ENCODE measurements around the gene RAPSN. TPM values are rescaled to one million over a fixed set of nuclear protein-coding genes. Genes with fewer than 3 reads are reported as not detected.
A peak's percentile ranks its signal among the peaks of the same experiment; 100 is the strongest.

Gene RAPSN
- total and polyA plus RNA-seq, 5 experiments from 2014 or later = 1.3 to 1.5 TPM; not detected in 3

DNA sequence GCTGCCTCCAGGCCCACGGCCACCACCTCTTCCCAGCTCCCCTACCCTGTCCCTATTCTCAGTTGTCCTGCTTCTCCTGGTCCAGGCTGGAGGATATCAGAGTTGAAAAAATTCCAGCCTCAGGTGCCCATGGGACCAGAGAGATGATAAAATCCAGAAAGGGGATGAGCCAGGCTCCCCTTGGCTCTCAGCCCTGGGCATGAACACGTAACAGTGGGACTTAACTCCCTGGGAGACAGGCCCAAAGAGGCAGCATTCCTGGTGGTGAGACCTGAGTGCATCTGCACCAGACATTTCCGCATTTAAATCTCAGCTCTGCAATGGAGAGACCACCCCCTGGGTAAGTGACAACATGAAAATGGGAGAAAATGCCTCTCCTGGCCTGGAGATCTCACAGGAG, 50.9 kb downstream of the RAPSN start:
- POLR2A ChIA-PET = interaction anchor here (1.3 to 10.4 kb wide), 4 partner anchors 8 to 28 kb away, joined by 4 to 147 read pairs (median 26); partner anchors contain the start of gene PSMC3
- Mint-ChIP-seq H3K36me3 (no peaks in the 10 kb centered on the region), H3K27ac (peak overlapping the region in 9 of 10 donors; percentile 72 to 91 (median 84)), H3K4me1 (peaks cover 19 to 71% (median 56%) of the 10 kb centered on the region in 4 donors), H3K9me3 (no peaks in the 10 kb centered on the region), H3K4me3 (peak overlapping the region in 5 of 10 donors; percentile 18 to 80 (median 53)), H3K27me3 (no peaks in the 10 kb centered on the region)
- ATAC-seq (no peak), DNase-seq (no peak)

DNA sequence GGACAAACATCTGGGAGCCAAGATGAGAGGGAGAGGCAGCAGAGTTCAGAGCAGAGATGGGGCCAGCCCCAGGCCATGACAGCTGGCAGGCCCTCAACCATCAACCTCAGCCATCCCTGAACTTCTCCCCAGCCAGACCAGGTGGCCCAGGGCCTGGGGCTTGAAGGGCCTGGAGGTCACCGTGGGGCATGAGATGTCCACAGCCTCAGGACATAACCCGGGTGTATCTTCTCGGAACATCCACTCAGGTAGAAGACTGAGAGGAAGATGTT, 53.0 kb downstream of the RAPSN start:
- ATAC-seq = no peak

DNA sequence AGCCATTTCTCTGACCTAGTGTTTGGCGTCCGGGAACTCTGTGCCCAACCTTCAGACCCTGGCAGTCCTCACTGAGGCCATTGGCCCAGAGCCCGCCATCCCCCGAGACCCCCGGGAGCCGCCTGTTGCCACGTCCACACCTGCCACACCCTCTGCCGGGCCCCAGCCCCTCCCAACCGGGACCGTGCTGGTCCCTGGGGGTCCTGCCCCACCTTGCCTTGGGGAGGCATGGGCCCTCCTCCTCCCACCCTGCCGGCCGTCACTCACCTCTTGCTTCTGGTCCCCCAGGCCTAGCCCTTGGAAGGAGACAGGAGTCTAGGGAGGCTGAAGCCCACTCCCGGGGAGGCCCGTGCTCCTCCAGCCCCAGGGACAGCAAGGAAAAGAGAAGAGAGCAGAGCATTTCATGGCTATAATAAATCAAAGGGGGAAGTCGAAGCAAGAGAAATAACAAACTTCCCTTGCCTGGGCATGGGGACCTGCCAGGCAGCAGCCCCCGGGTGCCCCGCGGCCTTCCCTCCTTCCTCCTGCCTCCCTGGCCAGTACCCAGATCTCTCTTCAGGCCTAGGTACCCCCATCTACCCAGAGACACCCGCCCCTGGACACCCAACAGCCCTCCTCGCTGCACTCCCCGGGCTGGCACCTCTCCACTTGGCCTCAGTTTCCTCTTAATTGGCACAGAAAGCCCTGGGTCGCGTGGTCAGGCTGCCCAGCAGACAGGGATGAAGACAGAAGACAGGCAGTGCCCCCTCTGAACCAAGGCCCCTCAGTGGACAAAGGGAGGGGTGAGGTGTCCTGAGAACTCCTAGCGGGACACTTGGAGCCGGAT, 53.5 kb downstream of the RAPSN start:
- DNase-seq = no peak
- no peaks in the 10 kb centered on the region for H3K27me3 Mint-ChIP-seq
- ATAC-seq = no peak
- no peaks in the 10 kb centered on the region for H3K9me3 Mint-ChIP-seq
- peak overlapping the region; percentile 91 to 96 (median 94) for H3K27ac Mint-ChIP-seq
- H3K4me1 Mint-ChIP-seq = peaks cover 23 to 79% (median 65%) of the 10 kb centered on the region in 4 donors
- peak overlapping the region; percentile 36 to 82 (median 74) for H3K4me3 Mint-ChIP-seq
- POLR2A ChIA-PET = interaction anchor here (1.0 to 11.0 kb wide), 13 partner anchors 6 to 183 kb away, joined by 3 to 147 read pairs (median 5); partner anchors contain the start of genes KBTBD4, NDUFS3, PSMC3 and SLC39A13
- no peaks in the 10 kb centered on the region for H3K36me3 Mint-ChIP-seq

More for the DNA sequence above, 53.0 kb downstream of the RAPSN start:
- POLR2A ChIA-PET = interaction anchor here (0.7 to 10.4 kb wide), 4 partner anchors 6 to 123 kb away, joined by 3 to 147 read pairs (median 8); partner anchors contain the start of gene PSMC3
- H3K4me1 Mint-ChIP-seq = peaks cover 23 to 79% (median 65%) of the 10 kb centered on the region in 4 donors
- no peaks in the 10 kb centered on the region for H3K36me3 Mint-ChIP-seq
- H3K9me3 Mint-ChIP-seq = no peaks in the 10 kb centered on the region
- peak overlapping the region; percentile 91 to 96 (median 94) for H3K27ac Mint-ChIP-seq
- DNase-seq = no peak
- H3K4me3 Mint-ChIP-seq = peak overlapping the region in 4 of 10 donors; percentile 4 to 79 (median 75)
- no peaks in the 10 kb centered on the region for H3K27me3 Mint-ChIP-seq

DNA sequence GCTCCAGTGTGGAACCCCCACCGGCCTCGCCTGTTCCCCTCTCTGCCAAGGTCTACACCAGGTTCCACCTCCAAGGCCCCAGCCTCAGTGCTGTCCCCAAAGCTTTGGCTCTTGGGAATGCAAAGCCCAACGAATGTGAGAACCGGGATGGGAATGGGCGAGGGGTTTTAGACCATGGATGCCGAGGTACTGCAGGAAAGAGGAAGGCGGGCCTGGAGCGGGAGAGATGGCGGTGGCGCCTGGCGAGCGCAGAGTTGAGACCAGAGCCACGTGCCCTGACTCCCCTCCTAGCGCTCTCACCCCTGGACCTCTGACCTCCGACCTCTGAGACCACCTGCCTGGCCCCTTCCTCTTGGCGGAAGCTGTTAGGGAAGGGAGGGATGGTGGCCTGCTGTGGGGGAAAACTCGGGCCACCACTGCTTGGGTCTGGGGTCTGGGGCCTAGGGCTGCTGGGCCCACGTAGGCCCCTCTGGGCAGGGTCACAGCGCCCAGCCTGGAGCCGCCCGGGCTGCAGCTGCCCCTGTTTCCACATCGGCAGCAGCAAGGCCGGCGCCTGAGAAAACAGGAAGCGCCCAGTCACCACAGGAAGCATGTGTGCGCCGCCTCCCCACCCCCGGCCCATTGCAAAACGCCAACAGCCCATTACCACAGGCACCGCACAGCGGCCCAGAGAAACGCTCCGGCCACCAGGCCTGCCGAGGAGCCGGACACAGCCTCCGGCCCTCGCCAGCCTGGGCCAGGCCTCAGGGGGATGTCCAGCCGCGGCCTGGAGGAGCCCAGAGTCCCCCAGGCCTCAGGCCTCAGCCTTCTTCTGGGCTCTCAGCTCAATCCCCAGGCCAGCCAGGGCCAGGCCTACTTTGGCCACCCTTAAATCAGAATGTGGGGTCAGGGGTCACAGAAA, 54.4 kb downstream of the RAPSN start:
- no peaks in the 10 kb centered on the region for H3K9me3 Mint-ChIP-seq
- peaks cover 21 to 83% (median 68%) of the 10 kb centered on the region in 4 donors for H3K4me1 Mint-ChIP-seq
- H3K27me3 Mint-ChIP-seq = no peaks in the 10 kb centered on the region
- POLR2A ChIA-PET = interaction anchor here (0.6 to 11.0 kb wide), 15 partner anchors 7 to 184 kb away, joined by 3 to 147 read pairs (median 4); partner anchors contain the start of genes ACP2, DDB2, KBTBD4 and NDUFS3
- H3K27ac Mint-ChIP-seq = peak overlapping the region; percentile 91 to 96 (median 94)
- ATAC-seq = peak; percentile 81 to 90
- H3K36me3 Mint-ChIP-seq = no peaks in the 10 kb centered on the region
- peak overlapping the region; percentile 59 to 85 (median 74) for H3K4me3 Mint-ChIP-seq
- DNase-seq = peak in 6 of 10 donors; percentile 16 to 64 (median 40)

DNA sequence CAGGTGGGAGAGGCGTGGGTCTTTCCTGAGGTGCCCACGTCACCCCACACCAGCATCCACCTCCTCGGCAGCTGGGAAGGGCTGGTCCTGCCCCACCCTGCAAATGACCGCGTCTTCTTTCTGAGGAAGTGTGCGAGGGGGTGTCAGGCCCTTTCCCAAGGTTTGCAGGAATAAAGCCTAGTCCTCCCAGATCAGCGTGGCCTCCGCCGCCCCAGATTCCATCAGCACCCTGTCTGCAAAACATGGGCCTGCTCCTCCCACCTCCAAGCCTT, 55.0 kb downstream of the RAPSN start:
- POLR2A ChIA-PET = interaction anchor here (0.8 to 11.0 kb wide), 10 partner anchors 7 to 185 kb away, joined by 3 to 147 read pairs (median 4); partner anchors contain the start of genes ACP2, DDB2, KBTBD4 and NDUFS3
- H3K27me3 Mint-ChIP-seq = no peaks in the 10 kb centered on the region
- ATAC-seq (no peak), DNase-seq (no peak)
- peaks cover 24 to 85% (median 71%) of the 10 kb centered on the region in 4 donors for H3K4me1 Mint-ChIP-seq
- H3K27ac Mint-ChIP-seq = peak overlapping the region; percentile 91 to 96 (median 94)
- H3K4me3 Mint-ChIP-seq = peak overlapping the region; percentile 16 to 85 (median 74)
- H3K9me3 Mint-ChIP-seq = no peaks in the 10 kb centered on the region
- H3K36me3 Mint-ChIP-seq = no peaks in the 10 kb centered on the region

DNA sequence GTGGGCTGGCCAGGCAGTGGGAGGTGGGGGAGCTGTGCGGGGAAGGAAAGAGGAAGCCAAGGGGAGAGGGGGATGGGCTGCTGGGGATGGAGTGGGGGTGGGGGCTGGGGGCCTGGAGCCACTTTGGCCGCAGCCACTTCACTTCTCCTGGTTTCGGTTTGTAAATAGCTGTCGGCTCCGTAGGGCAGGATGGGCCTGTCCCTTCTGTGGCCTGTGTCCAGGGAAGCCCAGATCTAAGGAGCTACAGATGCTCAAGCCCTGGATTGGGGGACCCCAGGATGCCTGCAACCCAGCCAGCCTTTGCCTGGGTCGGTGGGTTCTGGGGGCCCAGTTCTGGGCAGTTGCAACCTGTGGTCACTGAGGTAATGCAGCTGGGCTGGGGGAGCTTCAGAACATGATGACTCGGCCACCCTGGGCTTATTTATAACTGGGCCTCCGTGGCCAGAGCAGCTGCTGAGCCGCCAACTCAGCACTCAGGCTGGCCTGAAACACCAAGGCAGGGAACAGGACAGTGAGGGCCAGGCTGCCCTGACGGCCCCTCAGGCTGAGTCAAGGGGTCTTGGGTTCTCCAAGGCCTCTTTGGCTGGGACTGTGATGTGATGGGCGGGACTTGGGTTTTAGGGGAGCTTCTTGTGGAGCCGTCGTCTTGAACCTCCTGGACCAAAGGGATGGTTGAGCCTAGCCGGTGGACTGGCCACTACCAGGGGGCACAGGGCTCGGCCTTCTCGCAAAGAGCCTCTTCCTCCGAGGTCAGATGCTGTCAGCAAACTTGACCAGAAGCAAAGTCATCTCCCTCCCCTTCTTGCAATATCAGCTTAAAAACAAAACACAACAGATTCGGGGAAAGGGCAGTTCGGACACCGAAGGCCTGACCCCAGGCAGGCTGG, 55.5 kb downstream of the RAPSN start:
- no peaks in the 10 kb centered on the region for H3K36me3 Mint-ChIP-seq
- no peak for DNase-seq
- H3K9me3 Mint-ChIP-seq = no peaks in the 10 kb centered on the region
- H3K27me3 Mint-ChIP-seq = no peaks in the 10 kb centered on the region
- ATAC-seq = no peak
- H3K4me1 Mint-ChIP-seq = peaks cover 24 to 87% (median 71%) of the 10 kb centered on the region in 4 donors
- H3K27ac Mint-ChIP-seq = peak overlapping the region; percentile 80 to 96 (median 94)
- H3K4me3 Mint-ChIP-seq = peak overlapping the region in 8 of 10 donors; percentile 63 to 85 (median 74)
- POLR2A ChIA-PET = interaction anchor here (0.6 to 11.0 kb wide), 12 partner anchors 8 to 1273 kb away, joined by 3 to 147 read pairs (median 4); partner anchors contain the start of genes DDB2, MADD, NUP160 and SLC39A13

DNA sequence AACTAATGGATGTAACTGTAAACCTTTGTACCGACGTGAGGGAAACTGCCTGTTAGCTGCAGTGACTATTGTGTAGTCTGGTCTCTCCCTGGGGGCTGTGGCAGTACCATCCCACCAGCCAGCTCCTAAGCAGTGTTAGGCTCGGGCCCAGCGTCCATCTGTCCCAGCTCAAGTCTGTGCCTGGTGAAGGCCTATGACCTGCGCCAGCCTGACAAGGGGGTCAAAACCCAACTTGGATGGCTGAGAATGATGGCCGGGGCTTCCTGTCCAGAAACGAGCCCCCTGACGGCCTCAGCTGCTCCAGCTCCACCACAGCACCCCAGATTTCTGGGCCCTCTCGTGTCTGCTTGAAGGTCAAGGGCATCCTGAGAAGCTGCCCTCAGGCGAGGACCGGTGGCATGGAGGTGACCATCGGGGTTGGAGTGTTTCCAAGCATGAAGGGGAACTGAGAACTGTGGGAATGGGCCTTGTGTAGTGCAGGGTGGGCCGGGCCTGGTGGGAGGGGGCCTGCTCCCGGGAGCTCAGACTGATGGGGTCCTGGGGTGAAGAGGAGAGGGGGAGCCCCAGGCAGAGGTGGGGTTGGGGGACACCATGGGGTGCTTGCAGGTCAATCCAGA, 56.3 kb downstream of the RAPSN start:
- peaks cover 24 to 89% (median 69%) of the 10 kb centered on the region in 4 donors for H3K4me1 Mint-ChIP-seq
- no peaks in the 10 kb centered on the region for H3K36me3 Mint-ChIP-seq
- H3K27me3 Mint-ChIP-seq = no peaks in the 10 kb centered on the region
- H3K27ac Mint-ChIP-seq = peak overlapping the region in 8 of 10 donors; percentile 41 to 80 (median 64)
- H3K4me3 Mint-ChIP-seq = peak overlapping the region in 3 of 10 donors; percentile 3 to 29 (median 26)
- POLR2A ChIA-PET = interaction anchor here (0.6 to 11.0 kb wide), 8 partner anchors 8 to 1272 kb away, joined by 3 to 147 read pairs (median 20); partner anchors contain the start of genes DDB2, NUP160 and SLC39A13
- no peak for ATAC-seq
- no peaks in the 10 kb centered on the region for H3K9me3 Mint-ChIP-seq
- DNase-seq = no peak

DNA sequence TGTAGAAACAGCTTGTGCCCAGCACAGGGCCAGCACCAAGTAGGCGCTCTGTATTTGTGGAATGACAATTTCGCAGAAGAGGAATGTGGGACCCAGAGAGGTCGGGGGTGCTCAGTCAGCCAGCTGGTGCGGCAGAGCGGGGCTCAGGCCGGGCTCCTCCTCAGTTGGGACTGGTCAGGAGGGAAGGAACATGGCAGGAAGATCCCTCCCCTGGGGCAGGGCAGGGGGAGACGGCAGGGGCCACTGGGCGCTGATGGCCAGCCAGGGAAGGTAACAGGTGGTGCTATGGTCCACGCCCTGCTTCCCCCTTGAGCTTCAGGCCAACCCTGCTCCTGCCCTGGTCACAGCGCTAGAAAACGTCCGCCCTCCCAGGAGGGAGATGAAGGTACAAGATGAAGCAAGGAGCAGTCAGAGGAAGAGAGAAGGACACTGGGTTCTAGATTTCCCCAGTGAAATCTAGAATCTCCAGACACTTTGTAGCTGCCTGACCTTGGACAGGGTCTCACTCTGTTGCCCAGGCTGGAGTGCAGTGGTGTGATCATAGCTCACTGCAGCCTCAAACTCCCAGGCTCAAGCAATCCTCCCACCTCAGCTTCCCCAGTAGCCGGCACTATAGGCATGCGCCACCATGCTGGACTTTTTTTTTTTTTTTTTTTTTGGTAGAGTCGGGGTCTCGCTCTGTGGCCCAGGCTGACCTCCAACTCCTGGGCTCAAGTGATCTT, 57.1 kb downstream of the RAPSN start:
- Mint-ChIP-seq H3K27ac (peak overlapping the region in 9 of 10 donors; percentile 18 to 86 (median 73)), H3K36me3 (no peaks in the 10 kb centered on the region), H3K9me3 (no peaks in the 10 kb centered on the region), H3K27me3 (no peaks in the 10 kb centered on the region), H3K4me1 (peaks cover 21 to 84% (median 64%) of the 10 kb centered on the region in 4 donors), H3K4me3 (peak overlapping the region in 4 of 10 donors; percentile 3 to 38 (median 14))
- POLR2A ChIA-PET = interaction anchor here (1.3 to 11.0 kb wide), 5 partner anchors 9 to 177 kb away, joined by 4 to 147 read pairs (median 26); partner anchors contain the start of genes DDB2 and SLC39A13
- no peak for DNase-seq
- no peak for ATAC-seq

DNA sequence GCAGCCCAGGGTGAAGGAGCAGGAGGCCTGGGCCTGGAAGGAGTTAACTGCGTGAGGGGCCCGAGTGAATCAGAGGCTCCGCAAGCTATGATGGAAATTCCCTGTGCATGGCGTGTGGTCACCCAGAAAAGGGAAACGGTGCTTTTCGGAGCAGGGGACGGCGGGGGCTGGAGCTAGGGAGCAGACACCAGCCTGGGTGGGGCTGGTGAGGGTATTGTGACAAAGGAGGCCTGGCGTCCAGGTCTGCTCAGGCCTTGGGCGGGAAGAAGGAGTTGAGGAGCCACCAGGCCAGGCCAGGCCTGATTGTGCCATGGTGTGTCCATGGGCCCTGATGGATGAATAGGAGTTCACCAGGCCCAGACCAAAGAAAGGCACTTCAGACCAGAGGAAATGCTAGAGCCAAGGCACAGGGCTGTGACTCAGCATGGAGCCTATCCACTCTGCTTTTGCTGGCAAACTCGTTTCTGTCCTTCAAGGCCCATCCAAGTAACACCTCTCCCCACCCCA, 57.8 kb downstream of the RAPSN start:
- no peaks in the 10 kb centered on the region for H3K27me3 Mint-ChIP-seq
- ATAC-seq (no peak), DNase-seq (no peak)
- POLR2A ChIA-PET = interaction anchor here (1.4 to 11.0 kb wide), 4 partner anchors 10 to 21 kb away, joined by 4 to 147 read pairs (median 35); partner anchors contain the start of gene SLC39A13
- H3K4me3 Mint-ChIP-seq = peak overlapping the region in 2 of 10 donors; percentile 19 to 69
- no peaks in the 10 kb centered on the region for H3K9me3 Mint-ChIP-seq
- peak overlapping the region in 7 of 10 donors; percentile 24 to 80 (median 64) for H3K27ac Mint-ChIP-seq
- H3K36me3 Mint-ChIP-seq = no peaks in the 10 kb centered on the region
- peaks cover 21 to 83% (median 64%) of the 10 kb centered on the region in 4 donors for H3K4me1 Mint-ChIP-seq

DNA sequence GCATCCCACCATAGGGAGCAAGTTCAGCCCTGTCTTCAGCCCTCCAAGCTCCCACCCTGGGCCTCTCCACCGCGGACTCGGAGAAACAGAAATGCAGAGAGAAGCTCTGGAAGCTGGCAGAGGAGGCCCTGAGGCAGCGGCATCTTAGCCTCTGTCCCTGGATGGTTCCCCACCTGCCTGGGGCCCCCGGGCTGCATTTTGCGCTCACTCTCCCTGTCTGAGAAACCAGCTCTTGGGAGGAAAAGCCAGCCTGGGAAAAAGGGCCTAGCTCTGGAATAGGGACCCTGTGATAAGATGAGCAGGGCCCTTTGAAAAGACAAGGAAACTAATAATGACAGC, 58.5 kb downstream of the RAPSN start:
- no peaks in the 10 kb centered on the region for H3K36me3 Mint-ChIP-seq
- peak overlapping the region in 3 of 10 donors; percentile 69 to 79 (median 76) for H3K4me3 Mint-ChIP-seq
- ATAC-seq (no peak), DNase-seq (no peak)
- peaks cover 19 to 76% (median 57%) of the 10 kb centered on the region in 4 donors for H3K4me1 Mint-ChIP-seq
- H3K27me3 Mint-ChIP-seq = no peaks in the 10 kb centered on the region
- H3K9me3 Mint-ChIP-seq = no peaks in the 10 kb centered on the region
- H3K27ac Mint-ChIP-seq = peak overlapping the region in 5 of 10 donors; percentile 52 to 80 (median 72)
- POLR2A ChIA-PET = interaction anchor here (0.7 to 11.0 kb wide), 4 partner anchors 11 to 142 kb away, joined by 3 to 147 read pairs (median 35); partner anchors contain the start of genes ACP2 and SLC39A13
